ENCODE data around the gene VSTM4. TPM values are rescaled to one million over a fixed set of nuclear protein-coding genes. Genes with fewer than 3 reads are reported as not detected.

Gene VSTM4
- total RNA-seq, 2 donors from 2014 or later = 1.2 to 3.1 TPM

DNA sequence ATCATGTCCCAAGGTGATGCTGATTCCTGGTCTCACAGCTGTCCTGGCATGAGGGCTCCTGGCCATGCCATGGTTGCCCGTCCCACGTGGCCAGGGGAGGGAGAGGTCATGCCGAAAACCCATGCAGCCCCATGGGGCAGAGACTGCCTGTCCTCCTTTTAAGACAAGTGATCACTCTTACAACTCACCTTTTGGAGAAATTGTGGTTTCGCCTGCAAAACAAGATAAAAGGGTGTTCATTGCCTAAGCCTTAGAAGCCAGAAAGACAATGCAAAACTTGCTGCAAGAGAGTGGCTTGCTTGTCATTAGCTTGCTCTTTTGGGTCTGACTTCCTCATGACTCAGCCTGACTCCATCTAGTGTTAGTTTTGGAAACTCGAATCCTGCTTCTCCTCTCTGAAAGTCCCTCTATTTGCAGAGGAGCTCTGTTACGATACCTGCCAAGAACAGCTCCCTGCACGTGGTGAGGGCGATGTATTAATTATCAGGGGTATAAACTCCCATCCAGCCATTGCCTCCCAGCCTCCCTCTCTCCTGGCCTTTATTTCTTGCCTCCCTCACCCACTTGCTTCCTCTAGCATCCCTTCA is 46.2 kb upstream of the VSTM4 start:
- intact Hi-C loops (cut with DNase I) = loop anchor here (5.0 kb wide), 3 partner anchors 179 to 504 kb away; no protein-coding TSS in a partner anchor
- TF ChIP-seq, protein P1, sequence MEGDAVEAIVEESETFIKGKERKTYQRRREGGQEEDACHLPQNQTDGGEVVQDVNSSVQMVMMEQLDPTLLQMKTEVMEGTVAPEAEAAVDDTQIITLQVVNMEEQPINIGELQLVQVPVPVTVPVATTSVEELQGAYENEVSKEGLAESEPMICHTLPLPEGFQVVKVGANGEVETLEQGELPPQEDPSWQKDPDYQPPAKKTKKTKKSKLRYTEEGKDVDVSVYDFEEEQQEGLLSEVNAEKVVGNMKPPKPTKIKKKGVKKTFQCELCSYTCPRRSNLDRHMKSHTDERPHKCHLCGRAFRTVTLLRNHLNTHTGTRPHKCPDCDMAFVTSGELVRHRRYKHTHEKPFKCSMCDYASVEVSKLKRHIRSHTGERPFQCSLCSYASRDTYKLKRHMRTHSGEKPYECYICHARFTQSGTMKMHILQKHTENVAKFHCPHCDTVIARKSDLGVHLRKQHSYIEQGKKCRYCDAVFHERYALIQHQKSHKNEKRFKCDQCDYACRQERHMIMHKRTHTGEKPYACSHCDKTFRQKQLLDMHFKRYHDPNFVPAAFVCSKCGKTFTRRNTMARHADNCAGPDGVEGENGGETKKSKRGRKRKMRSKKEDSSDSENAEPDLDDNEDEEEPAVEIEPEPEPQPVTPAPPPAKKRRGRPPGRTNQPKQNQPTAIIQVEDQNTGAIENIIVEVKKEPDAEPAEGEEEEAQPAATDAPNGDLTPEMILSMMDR (IDR thresholded peaks at IDR 0.05) = no peak
- no peaks in the 10 kb centered on the region for H3K27me3 ChIP-seq
- H3K36me3 ChIP-seq = no peaks in the 10 kb centered on the region
- no peaks in the 10 kb centered on the region for H3K9me3 ChIP-seq
- DNase-seq = no peak
- H3K4me1 ChIP-seq = no peaks in the 10 kb centered on the region
- H3K9ac ChIP-seq (ENCODE audit: low read depth in 2 of 2, low read length in 2 of 2) = no peak overlapping the region
- H3K27ac ChIP-seq = no peak overlapping the region
- H3K4me3 ChIP-seq = no peak overlapping the region

DNA sequence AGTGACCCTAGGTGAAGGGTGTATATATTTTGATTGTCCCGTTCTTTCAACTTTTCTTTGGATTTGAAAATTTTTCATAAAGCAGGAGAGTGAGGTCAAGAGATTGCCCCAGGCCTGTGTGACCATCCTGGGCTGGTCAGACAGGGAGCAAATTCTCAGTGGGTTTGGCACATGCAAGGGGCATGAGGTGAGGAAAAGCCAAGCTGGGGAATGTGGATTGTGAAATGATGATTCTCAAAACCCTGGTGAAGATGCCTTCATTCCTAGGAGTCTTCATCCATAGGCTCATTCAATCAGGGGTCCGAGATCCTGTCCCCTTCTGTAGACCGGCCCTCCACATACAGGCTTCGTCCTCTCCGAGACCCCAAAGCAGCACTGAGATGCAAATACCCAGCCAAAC is 45.5 kb upstream of the VSTM4 start:
- DNase-seq = no peak
- Histone ChIP-seq H3K27me3 (no peaks in the 10 kb centered on the region), H3K9me3 (no peaks in the 10 kb centered on the region), H3K4me3 (no peak overlapping the region), H3K4me1 (no peaks in the 10 kb centered on the region), H3K9ac (ENCODE audit: low read depth in 2 of 2, low read length in 2 of 2) (no peak overlapping the region), H3K27ac (no peak overlapping the region), H3K36me3 (no peaks in the 10 kb centered on the region)
- intact Hi-C loops (cut with DNase I) = loop anchor here (5.0 kb wide), 3 partner anchors 179 to 504 kb away; no protein-coding TSS in a partner anchor
- TF ChIP-seq, protein P1 (IDR thresholded peaks at IDR 0.05) = no peak

- intact Hi-C loops (cut with DNase I) = loop anchor here (5.0 kb wide), 3 partner anchors 178 to 503 kb away; no protein-coding TSS in a partner anchor
- Histone ChIP-seq H3K36me3 (no peaks in the 10 kb centered on the region), H3K4me1 (no peaks in the 10 kb centered on the region), H3K27ac (no peak overlapping the region), H3K27me3 (no peaks in the 10 kb centered on the region), H3K9me3 (no peaks in the 10 kb centered on the region), H3K4me3 (no peak overlapping the region), H3K9ac (ENCODE audit: low read depth in 2 of 2, low read length in 2 of 2) (no peak overlapping the region)
- no peak for DNase-seq
- TF ChIP-seq, protein P1 (IDR thresholded peaks at IDR 0.05) = no peak
These were observed 44.8 kb upstream of the VSTM4 start for GRCh38 chr10:49160110-49160509.

DNA sequence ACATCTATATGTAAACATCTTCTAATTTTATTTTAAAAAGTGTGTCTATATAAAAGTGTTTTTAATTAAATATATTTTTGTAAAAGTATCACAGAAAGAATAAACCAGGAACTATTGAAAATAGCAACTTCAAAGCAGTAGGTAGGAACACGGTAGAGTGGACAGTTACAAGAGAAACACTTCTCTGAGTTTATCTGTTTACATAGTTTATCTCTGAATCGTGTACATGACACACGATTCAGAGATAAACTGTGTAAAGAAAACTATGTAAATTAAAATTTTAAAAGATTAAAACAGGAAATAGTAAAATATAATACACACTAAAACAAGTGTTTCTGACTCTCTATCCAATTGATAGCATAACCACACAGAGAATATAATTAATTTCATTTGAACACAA is 43.6 kb upstream of the VSTM4 start:
- DNase-seq = no peak
- Histone ChIP-seq H3K4me3 (no peak overlapping the region), H3K9ac (ENCODE audit: low read depth in 2 of 2, low read length in 2 of 2) (no peak overlapping the region), H3K27me3 (no peaks in the 10 kb centered on the region), H3K27ac (no peak overlapping the region), H3K36me3 (no peaks in the 10 kb centered on the region), H3K4me1 (no peaks in the 10 kb centered on the region), H3K9me3 (no peaks in the 10 kb centered on the region)
- intact Hi-C loops (cut with DNase I) = no loop called here
- TF ChIP-seq, protein P1 (IDR thresholded peaks at IDR 0.05) = no peak

- TF ChIP-seq, protein P1 (IDR thresholded peaks at IDR 0.05) = no peak
- intact Hi-C loops (cut with DNase I) = no loop called here
- Histone ChIP-seq H3K27me3 (no peaks in the 10 kb centered on the region), H3K4me3 (no peak overlapping the region), H3K9ac (ENCODE audit: low read depth in 2 of 2, low read length in 2 of 2) (no peak overlapping the region), H3K36me3 (no peaks in the 10 kb centered on the region), H3K4me1 (no peaks in the 10 kb centered on the region), H3K9me3 (no peaks in the 10 kb centered on the region), H3K27ac (no peak overlapping the region)
- DNase-seq = no peak
These were observed 43.1 kb upstream of the VSTM4 start for GRCh38 chr10:49158404-49158803.
